Hepatocyte (in vitro differentiated cells): ENCODE measurements around the gene NPAS3.

Source experiments
- EZH2phosphoT487 ChIP-seq: fragments of 200-600 bp; sonication (generic); IDR thresholded peaks from one replicate; pipeline ENCODE4 v1.6.1; 2018; ENCODE audit warnings: antibody characterized with exemption, mild to moderate bottlenecking, low read depth, moderate library complexity; ENCODE audit not compliant: unreplicated experiment, severe bottlenecking
- TF ChIP-seq, protein P1 (sequence below): fragments of 200-600 bp; sonication (generic); IDR thresholded peaks from 2 replicates; pipeline ENCODE4 v1.5.1; 2016; ENCODE audit warnings: antibody characterized with exemption, mild to moderate bottlenecking; ENCODE audit not compliant: poor library complexity

DNA sequence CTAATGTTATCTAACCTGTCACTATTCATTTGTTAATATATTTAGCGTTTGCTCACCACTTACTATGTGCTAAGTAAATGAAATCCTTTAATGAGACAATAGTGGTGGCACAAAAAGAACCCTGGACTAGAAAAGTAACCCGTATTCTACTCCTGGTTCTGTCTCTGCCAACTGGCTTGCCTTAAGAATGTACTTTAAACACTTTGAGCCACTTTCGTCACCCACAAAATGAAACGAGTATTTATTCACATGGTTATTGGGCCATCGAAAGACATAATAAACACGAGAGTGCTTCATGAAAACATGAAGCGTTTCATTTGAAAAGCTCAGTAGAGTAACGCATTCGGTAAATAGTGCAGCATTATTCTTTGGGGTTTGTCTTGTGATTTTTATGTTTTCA lies 757.5 kb downstream of the NPAS3 start:
- TF ChIP-seq EZH2phosphoT487: no peak
- TF ChIP-seq, protein P1, sequence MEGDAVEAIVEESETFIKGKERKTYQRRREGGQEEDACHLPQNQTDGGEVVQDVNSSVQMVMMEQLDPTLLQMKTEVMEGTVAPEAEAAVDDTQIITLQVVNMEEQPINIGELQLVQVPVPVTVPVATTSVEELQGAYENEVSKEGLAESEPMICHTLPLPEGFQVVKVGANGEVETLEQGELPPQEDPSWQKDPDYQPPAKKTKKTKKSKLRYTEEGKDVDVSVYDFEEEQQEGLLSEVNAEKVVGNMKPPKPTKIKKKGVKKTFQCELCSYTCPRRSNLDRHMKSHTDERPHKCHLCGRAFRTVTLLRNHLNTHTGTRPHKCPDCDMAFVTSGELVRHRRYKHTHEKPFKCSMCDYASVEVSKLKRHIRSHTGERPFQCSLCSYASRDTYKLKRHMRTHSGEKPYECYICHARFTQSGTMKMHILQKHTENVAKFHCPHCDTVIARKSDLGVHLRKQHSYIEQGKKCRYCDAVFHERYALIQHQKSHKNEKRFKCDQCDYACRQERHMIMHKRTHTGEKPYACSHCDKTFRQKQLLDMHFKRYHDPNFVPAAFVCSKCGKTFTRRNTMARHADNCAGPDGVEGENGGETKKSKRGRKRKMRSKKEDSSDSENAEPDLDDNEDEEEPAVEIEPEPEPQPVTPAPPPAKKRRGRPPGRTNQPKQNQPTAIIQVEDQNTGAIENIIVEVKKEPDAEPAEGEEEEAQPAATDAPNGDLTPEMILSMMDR: no peak
